HG03108 (cell line): ENCODE results near the gene DCP1B.

Source experiments
- ATAC-seq: cut with Tn5 transposase; IDR thresholded peaks from one replicate; pipeline ENCODE4 v1.9.1; 2021; ENCODE audit warnings: moderate library complexity; ENCODE audit not compliant: unreplicated experiment

DCP1B gene

GRCh38 chr12:2004113-2004929, at the start of gene DCP1B:
Gene DCP1B, minus strand, starts transcription at chr12:2004457. Its CDS starts 26 bp downstream, at chr12:2004431.
- peak; percentile 99 for ATAC-seq

- no peak for ATAC-seq
Measured at GRCh38 chr12:2053691-2054090, 49.4 kb upstream of the DCP1B start.

- no peak for ATAC-seq
Measured at GRCh38 chr12:2052826-2053678, 48.8 kb upstream of the DCP1B start, which contains the start of gene CACNA1C. Gene CACNA1C, plus strand, starts transcription at chr12:2052987. Its CDS starts 576 bp downstream, at chr12:2053563.

GRCh38 chr12:2051700-2052621, 47.7 kb upstream of the DCP1B start:
- no peak for ATAC-seq

GRCh38 chr12:2049604-2050540, 45.6 kb upstream of the DCP1B start:
- no peak for ATAC-seq

GRCh38 chr12:2047752-2048151, 43.5 kb upstream of the DCP1B start:
- no peak for ATAC-seq

- ATAC-seq, result no peak
Measured at GRCh38 chr12:2046957-2047356, 42.7 kb upstream of the DCP1B start.

- no peak for ATAC-seq
Measured at GRCh38 chr12:2044165-2044564, 39.9 kb upstream of the DCP1B start.

- no peak for ATAC-seq
Measured at GRCh38 chr12:2043054-2043453, 38.8 kb upstream of the DCP1B start.

GRCh38 chr12:2039034-2039433, 34.8 kb upstream of the DCP1B start:
- no peak for ATAC-seq

GRCh38 chr12:2035431-2036055, 31.3 kb upstream of the DCP1B start:
- no peak for ATAC-seq

GRCh38 chr12:2034633-2035430, 30.6 kb upstream of the DCP1B start:
- peak; percentile 86 for ATAC-seq

GRCh38 chr12:2032506-2032905, 28.2 kb upstream of the DCP1B start:
- ATAC-seq, result no peak

- ATAC-seq, result no peak
Measured at GRCh38 chr12:2029851-2030250, 25.6 kb upstream of the DCP1B start.

GRCh38 chr12:2027351-2027750, 23.1 kb upstream of the DCP1B start:
- ATAC-seq, result no peak

- no peak for ATAC-seq
Measured at GRCh38 chr12:2023365-2023764, 19.1 kb upstream of the DCP1B start.

GRCh38 chr12:2020511-2020910, 16.3 kb upstream of the DCP1B start:
- no peak for ATAC-seq

GRCh38 chr12:2019126-2019525, 14.9 kb upstream of the DCP1B start:
- ATAC-seq, result no peak
